Thoracic aorta (tissue), 2 donors: ENCODE measurements around the gene PHACTR1. TPM values are rescaled to one million over a fixed set of nuclear protein-coding genes. Genes with fewer than 3 reads are reported as not detected.

Experiments
- ATAC-seq: fragments of 150-250 bp; one replicate; pipeline ENCODE4 v1.8.0; 2017; ENCODE audit warnings: low read depth; ENCODE audit not compliant: insufficient number of reproducible peaks, low FRiP score
- DNase-seq: peaks from one replicate; pipeline ENCODE4 v3.0.0-alpha.2; 2020; ENCODE audit warnings: low spot score
- H3K27ac ChIP-seq, 2 donors: fragments of 200-600 bp; sonication (generic); 1 replicate in 1 of 2; 2 replicates in 1 of 2; pipeline ENCODE4 v1.5.1; 2016; ENCODE audit warnings: mild to moderate bottlenecking in 2 of 2, moderate library complexity in 2 of 2
- H3K27me3 ChIP-seq: fragments of 200-600 bp; sonication (generic); replicated peaks from 2 replicates; pipeline ENCODE4 v1.6.0; 2016; ENCODE audit warnings: mild to moderate bottlenecking; ENCODE audit not compliant: insufficient read depth
- H3K36me3 ChIP-seq: fragments of 200-600 bp; sonication (generic); one replicate; pipeline ENCODE4 v1.5.1; 2016
- H3K4me1 ChIP-seq, 2 donors: fragments of 200-600 bp; sonication (generic); 1 replicate in 1 of 2; 2 replicates in 1 of 2; pipeline versions ENCODE4 v1.5.1 to v1.6.0; 2016; ENCODE audit warnings: low read depth in 2 of 2, mild to moderate bottlenecking in 1 of 2; ENCODE audit not compliant: control insufficient read depth in 1 of 2
- H3K4me3 ChIP-seq: fragments of 200-600 bp; sonication (generic); 2 replicates; pipeline ENCODE4 v1.5.1; 2016; ENCODE audit warnings: mild to moderate bottlenecking
- H3K9me3 ChIP-seq: fragments of 200-600 bp; sonication (generic); 2 replicates; pipeline ENCODE4 v1.5.1; 2016
- CTCF ChIP-seq: fragments of 200-600 bp; sonication (generic); IDR thresholded peaks from one replicate; pipeline ENCODE4 v1.5.1; 2019; ENCODE audit warnings: antibody characterized with exemption
- total RNA-seq, 2 donors: library from RNA; depleted of rRNA; stranded (reverse); fragments of >200 nt; gene quantifications; one replicate each; pipeline versions ENCODE4 v1.1.0 to v1.2.3, GENCODE V29; 2016

The PHACTR1 gene
- total RNA-seq, 2 donors from 2014 or later: 42.9 to 69.1 TPM

- H3K36me3 ChIP-seq: no peaks in the 10 kb centered on the region
- peaks cover 16 to 55% of the 10 kb centered on the region in 2 donors for H3K4me1 ChIP-seq
- no peak overlapping the region for H3K4me3 ChIP-seq
- no peaks in the 10 kb centered on the region for H3K9me3 ChIP-seq
- ATAC-seq (no peak), DNase-seq (no peak)
- no peaks in the 10 kb centered on the region for H3K27me3 ChIP-seq
- TF ChIP-seq CTCF: no peak
- no peak overlapping the region for H3K27ac ChIP-seq
These were observed 291.2 kb downstream of the PHACTR1 start for GRCh38 chr6:13007744-13008143.

GRCh38 chr6:13009031-13009430, 292.5 kb downstream of the PHACTR1 start:
- no peaks in the 10 kb centered on the region for H3K9me3 ChIP-seq
- no peaks in the 10 kb centered on the region for H3K36me3 ChIP-seq
- H3K27ac ChIP-seq: no peak overlapping the region
- H3K4me1 ChIP-seq: peaks cover 18 to 55% of the 10 kb centered on the region in 2 donors
- DNase-seq (no peak), ATAC-seq (no peak)
- H3K4me3 ChIP-seq: no peak overlapping the region
- H3K27me3 ChIP-seq: no peaks in the 10 kb centered on the region
- no peak for TF ChIP-seq CTCF

GRCh38 chr6:13009461-13009860, 292.9 kb downstream of the PHACTR1 start:
- TF ChIP-seq CTCF: no peak
- Histone ChIP-seq H3K9me3 (no peaks in the 10 kb centered on the region), H3K4me3 (no peak overlapping the region), H3K27me3 (no peaks in the 10 kb centered on the region), H3K4me1 (peaks cover 15 to 53% of the 10 kb centered on the region in 2 donors), H3K36me3 (no peaks in the 10 kb centered on the region), H3K27ac (no peak overlapping the region)
- ATAC-seq (no peak), DNase-seq (no peak)

- no peak for TF ChIP-seq CTCF
- H3K4me3 ChIP-seq: no peak overlapping the region
- no peak for ATAC-seq
- no peaks in the 10 kb centered on the region for H3K36me3 ChIP-seq
- no peak overlapping the region for H3K27ac ChIP-seq
- H3K4me1 ChIP-seq: peaks cover 20 to 46% of the 10 kb centered on the region in 2 donors
- no peak for DNase-seq
- no peaks in the 10 kb centered on the region for H3K27me3 ChIP-seq
- no peaks in the 10 kb centered on the region for H3K9me3 ChIP-seq
These were observed 295.1 kb downstream of the PHACTR1 start for GRCh38 chr6:13011612-13012146.

GRCh38 chr6:13012296-13012695, 295.7 kb downstream of the PHACTR1 start:
- no peak overlapping the region for H3K27ac ChIP-seq

More at GRCh38 chr6:13012296-13012695, 295.7 kb downstream of the PHACTR1 start:
- no peak for DNase-seq
- TF ChIP-seq CTCF: no peak
- Histone ChIP-seq H3K9me3 (no peaks in the 10 kb centered on the region), H3K36me3 (no peaks in the 10 kb centered on the region), H3K27me3 (no peaks in the 10 kb centered on the region), H3K4me1 (peaks cover 19 to 40% of the 10 kb centered on the region in 2 donors), H3K4me3 (no peak overlapping the region)
- ATAC-seq: no peak
